ENCODE data around the gene SH3RF3.
"Not testable (repeated sequence)": the region's sequence is repeated elsewhere in the genome, so short reads cannot be mapped to it uniquely, and the experiment has no call there.

SH3RF3 gene

DNA sequence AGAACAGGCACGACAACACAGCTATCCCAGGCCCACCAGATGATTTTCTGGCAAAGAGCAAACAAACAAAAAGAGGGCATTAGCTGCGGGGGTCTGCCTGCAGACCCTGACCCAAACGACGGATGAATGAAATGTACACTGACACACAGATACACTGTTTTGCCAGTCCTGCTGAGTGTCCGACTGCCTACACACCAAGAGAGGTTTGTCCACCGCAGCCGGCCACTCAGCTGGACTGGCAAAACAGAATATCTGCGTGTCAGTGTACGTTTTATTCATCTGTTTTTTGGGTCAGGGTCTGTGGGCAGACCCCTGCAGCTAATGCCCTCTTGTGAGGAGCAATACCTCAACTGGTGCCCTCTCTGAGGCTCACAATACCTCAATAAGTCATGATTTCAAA lies 10.7 kb upstream of the SH3RF3 start:
- DNase-seq, result no peak

GRCh38 chr2:109120166-109120565 lies 8.8 kb upstream of the SH3RF3 start:
- no peak for DNase-seq

DNA sequence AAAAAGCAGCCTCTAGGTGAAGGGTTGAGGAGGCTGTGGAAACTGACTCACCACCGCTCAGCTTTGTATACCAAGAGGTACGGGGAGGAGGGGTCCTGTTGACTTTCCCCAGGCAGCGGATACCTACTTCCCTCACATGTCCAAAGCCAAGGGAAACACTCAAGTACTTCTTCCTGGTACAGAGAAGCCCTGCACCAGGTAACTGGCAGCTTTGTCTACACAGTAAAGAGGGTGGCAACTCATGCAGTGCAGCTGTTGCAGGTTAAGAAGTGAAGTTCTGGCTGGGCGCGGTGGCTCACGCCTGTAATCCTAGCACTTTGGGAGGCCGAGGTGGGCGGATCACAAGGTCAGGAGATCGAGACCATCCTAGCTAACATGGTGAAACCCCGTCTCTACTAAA lies 8.3 kb upstream of the SH3RF3 start:
- DNase-seq, result not testable (repeated sequence)

DNA sequence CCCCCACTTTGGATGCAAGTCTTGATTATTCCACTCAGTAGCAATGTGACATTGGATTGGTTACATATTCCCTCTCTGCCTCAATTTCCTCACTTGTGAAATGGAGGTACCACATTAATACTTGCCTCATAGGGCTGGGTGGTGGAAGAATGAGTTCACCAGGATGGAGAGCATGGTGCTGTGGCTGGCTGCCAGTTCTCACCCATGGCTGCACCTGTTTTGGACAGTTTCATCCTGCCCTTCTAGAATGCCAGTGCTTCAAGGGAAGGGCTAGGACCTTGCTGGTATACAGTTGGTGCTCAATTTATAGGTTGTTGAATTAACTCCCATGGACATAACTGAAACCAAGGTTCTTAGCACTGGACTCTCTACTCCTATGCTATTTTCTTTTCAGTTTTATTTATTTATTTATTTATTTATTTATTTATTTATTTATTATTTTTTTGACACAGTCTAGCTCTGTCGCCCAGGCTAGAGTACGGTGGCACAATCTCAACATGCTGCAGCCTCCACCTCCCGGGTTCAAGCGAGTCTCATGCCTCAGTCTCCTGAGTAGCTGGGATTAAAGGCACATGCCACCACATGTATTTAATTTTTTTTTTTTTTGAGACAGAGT lies 5.3 kb upstream of the SH3RF3 start:
- DNase-seq, result no peak

- DNase-seq, result no peak
Observed at GRCh38 chr2:109124982-109125592, 3.9 kb upstream of the SH3RF3 start.

GRCh38 chr2:109125593-109126500 lies 3.2 kb upstream of the SH3RF3 start:
- DNase-seq, result peak; percentile 95

GRCh38 chr2:109126501-109126860 lies 2.5 kb upstream of the SH3RF3 start:
- peak; percentile 91 for DNase-seq

DNA sequence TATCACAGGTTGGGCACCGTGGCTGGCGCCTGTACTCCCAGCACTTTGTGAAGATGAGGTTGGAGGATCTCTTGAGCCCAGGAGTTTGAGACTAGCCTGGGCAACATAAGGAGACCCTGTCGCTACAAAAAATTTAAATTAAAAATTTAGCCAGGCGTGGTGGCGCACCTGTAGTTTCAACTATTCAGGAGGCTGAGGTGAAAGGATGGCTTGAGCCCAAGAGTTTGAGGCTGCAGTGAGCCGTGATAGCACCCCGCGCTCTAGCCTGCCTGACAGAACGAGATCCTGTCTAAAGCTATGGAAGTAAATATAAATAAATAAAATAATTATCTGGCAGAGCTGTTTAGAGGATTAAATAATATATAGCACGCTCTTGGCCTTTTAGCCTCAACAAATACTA lies 1.4 kb upstream of the SH3RF3 start:
- no peak for DNase-seq

DNA sequence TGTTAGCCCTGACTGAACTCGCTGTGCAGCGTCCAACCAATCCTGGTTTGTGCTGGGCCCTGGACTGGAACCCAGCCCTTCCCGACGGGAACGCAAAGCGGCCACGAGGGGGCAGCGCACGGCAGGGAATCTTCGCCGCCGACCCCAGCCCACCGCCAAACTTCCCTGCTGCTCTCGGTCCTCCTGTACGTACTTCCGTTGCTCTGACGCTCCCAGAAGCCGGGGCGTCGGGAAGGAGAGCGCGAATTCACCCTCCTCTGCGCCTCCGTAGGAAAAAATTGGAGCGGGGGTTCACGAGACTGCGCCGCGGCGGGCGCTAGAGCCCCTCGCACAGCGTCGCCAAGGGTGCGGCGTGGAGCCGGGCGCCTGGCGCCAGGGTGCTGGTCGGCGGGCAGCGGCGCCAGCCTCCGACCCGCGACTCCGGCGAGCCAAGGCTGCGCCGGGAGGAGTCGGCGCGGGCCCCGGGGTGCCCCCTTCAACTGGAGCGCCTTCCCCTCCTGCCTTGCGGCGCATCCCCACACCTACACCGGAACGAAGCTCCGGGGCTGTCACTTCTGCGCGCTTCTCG lies 873 bp upstream of the SH3RF3 start:
- peak; percentile 89 for DNase-seq

GRCh38 chr2:109129356-109129920 lies 433 bp downstream of the SH3RF3 start:
- peak; percentile 39 for DNase-seq

- DNase-seq, result peak; percentile 21
Observed at GRCh38 chr2:109129921-109130722, 1.1 kb downstream of the SH3RF3 start.

DNA sequence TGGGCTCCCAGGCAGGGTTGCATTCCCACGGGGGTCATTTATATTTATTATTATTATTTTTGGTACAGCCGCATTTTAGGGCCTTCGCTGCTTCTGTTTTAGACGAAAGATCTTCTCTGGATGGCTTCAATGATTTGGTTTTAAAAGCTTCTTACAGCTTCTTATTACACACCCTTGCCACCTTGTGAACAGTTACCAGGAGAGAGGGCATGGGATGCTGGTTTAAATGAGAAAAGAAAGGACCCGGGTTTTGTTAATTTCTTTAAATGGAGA lies 1.7 kb downstream of the SH3RF3 start:
- no peak for DNase-seq

- no peak for DNase-seq
Observed at GRCh38 chr2:109131777-109132176, 2.8 kb downstream of the SH3RF3 start.

- no peak for DNase-seq
Observed at GRCh38 chr2:109132626-109133025, 3.6 kb downstream of the SH3RF3 start.

DNA sequence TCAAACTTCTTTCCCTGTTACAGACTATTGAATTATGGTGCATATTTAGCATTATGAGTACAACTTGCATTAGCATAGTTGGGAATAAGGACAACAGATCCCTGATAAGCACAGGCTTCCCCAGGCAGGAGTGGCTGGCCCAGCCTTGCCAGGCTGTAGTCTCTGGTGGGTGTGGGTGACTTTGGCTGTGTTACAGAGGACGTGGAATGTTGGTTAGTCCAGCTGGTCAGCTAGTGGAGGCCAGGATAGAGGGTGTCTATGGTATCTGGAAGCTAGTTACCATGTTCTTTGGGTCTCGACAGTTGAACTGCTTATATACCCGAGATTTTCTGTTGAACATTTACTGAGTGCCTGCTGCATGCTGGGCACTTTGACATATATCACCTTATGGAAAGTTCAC lies 4.7 kb downstream of the SH3RF3 start:
- DNase-seq, result no peak

- DNase-seq, result no peak
Observed at GRCh38 chr2:109134741-109135358, 5.8 kb downstream of the SH3RF3 start.

GRCh38 chr2:109135359-109136197 lies 6.6 kb downstream of the SH3RF3 start:
- DNase-seq, result no peak

DNA sequence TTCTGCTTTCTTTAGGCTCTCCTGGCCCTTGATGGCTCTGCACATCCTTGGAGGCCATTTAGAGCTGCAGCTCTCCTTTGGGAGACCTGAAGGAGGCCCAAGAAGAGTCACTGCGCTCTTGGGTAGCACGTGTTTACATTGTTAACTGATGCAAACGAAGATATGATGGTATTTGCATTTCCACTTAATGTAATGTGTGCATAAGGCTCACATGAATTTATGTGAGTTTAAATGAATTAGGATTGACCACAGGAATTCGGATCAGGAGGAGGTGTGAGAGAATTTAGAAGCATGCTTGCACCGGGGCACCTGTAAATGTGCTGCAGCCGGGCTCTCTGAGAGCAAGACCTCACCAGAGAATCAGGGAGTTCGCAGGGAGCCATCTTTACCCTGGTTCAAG lies 7.5 kb downstream of the SH3RF3 start:
- no peak for DNase-seq

DNA sequence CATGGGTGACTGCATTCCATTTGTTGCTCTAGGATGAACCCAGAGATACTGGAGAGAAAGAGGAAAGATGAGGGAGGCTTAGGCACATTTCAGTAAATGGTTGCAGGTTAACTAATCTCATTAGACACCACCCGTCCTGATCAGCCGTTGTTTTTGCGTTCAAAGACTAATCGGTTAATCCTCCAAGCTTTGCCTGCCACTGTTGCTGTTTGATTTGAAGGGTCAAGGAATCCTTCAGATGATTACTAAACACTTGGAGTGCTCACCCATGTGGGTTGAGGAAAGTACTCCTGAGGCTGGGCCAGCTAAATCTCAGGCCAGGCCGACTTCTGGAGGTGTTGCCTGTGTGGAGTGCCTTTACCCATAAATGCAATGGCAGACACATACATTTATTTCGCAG lies 8.6 kb downstream of the SH3RF3 start:
- DNase-seq, result no peak

DNA sequence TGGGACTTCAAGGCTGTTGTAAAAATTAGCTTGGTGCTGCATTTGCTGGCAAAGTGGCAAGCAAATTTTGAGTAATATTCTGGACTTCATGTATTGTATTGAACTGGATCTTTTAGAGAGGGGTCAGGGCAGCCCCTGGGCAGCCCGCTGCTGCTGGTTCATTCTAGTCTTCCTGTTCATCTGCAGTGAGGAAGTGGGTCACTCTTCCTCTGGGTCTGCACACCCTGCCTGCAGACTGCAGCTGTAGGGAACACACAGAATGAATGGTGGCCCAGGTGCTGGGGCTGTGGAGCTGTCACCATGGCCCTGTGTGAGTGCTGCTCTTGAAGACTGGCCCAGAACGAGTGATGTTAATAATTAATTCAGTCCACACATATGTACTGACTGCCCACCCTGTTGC lies 9.4 kb downstream of the SH3RF3 start:
- DNase-seq, result no peak

- DNase-seq, result peak; percentile 54
Observed at GRCh38 chr2:109139002-109139401, 10.0 kb downstream of the SH3RF3 start.

All from fibroblast of skin of scalp (primary cell).